HG03442 (cell line): Measurements from ENCODE around the gene USP15.

Experiments
- ATAC-seq: cut with Tn5 transposase; IDR thresholded peaks from one replicate; pipeline ENCODE4 v1.9.1; 2021; ENCODE audit warnings: mild to moderate bottlenecking, moderate library complexity; ENCODE audit not compliant: unreplicated experiment

The USP15 gene

DNA sequence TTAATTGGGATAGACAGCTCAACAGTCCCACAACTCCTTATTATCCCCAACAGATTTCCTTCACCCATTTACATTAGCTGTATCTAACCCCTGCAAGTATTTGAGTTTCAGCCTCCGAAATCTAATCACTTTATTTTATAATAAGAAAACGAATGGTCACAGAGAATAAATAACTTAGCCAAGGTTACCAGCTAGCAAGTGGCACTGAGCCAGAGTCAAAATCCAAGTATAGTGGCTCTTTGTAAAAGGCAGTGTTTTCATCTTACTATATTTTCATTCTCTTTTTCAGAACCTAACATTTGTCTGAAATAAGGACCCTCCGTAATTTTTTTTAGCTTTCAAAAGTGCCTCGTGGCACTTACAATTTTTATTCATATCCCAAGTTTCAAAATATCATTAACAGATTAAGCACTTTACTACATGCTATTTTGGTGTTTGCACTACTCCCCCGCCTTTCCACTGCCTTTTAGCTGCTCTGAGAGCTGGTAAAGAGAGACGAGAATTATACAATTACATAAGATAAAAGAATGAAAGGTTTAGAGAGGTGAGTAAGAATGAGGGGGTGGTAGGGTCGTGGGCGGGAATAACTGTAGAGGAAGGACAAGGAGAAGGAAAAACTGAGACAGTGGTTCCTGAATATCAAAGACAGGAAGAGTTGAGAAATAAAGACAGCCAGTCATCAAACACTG lies 3.7 kb upstream of the USP15 start:
- ATAC-seq = no peak

DNA sequence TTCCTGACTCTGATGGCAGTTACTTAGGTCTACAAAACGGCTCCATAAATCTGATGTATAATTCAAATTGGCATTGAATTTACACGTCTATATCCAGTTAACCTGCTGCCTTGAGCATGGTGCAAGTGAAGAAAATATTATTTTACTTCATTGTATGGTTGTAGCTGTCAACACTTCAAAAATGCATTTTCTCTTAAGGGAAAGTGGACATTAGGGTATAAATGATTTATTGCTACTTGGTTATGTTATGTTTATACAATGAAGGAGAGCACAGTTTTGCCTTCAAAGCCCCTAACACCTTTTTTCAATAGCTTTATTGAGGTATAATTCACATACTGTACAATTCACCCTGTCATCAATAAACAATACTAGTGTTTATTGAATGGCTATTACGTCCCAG lies 2.0 kb upstream of the USP15 start:
- ATAC-seq = no peak

DNA sequence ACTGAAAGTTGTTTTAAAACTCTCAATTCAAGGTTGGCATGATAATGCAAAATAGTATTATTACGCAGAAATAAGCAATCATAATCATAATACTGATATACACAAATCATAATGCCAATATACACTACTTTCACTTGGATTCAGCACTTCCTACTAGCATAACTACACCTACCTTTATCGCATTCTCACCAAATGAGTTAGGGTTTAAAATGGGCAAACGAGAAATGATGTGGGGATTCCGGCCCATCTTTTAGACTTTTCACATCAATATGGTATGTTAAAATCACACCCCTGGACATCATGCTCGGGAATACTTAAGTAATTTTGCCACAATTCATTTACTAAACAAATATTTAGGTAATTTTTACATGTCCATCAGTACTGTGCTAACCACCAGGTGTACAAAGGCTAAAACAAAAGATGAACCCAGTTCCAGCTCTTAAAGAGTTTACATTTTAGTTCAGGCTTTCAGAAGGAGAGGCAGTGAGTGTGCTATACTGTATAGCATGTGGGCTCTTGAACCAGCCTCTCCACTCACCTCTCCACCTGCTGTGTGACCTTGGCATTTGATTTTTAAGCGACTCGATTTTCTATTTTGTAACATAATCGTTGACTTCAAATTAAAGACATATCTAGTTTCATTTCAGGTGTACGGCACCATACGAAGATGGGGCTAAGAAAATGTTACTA lies 1.1 kb upstream of the USP15 start:
- no peak for ATAC-seq

DNA sequence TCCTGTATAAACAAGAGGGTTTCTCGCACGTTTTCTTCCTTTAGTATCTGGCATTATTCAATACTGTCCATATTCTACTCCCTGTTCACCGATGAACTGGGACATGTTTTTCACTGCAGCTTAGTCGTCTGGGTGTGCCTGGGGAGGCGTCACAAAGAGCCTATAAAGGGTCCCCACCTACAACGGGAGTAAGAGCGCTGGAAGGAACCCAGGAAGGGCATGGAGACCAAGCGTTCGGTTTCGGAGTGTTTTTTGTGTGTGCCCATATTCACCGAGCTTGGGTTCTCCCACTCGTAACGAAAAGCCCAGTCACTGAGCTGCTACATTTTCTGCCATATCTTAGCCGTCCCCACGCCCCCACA lies 592 bp upstream of the USP15 start:
- peak; percentile 8 for ATAC-seq

DNA sequence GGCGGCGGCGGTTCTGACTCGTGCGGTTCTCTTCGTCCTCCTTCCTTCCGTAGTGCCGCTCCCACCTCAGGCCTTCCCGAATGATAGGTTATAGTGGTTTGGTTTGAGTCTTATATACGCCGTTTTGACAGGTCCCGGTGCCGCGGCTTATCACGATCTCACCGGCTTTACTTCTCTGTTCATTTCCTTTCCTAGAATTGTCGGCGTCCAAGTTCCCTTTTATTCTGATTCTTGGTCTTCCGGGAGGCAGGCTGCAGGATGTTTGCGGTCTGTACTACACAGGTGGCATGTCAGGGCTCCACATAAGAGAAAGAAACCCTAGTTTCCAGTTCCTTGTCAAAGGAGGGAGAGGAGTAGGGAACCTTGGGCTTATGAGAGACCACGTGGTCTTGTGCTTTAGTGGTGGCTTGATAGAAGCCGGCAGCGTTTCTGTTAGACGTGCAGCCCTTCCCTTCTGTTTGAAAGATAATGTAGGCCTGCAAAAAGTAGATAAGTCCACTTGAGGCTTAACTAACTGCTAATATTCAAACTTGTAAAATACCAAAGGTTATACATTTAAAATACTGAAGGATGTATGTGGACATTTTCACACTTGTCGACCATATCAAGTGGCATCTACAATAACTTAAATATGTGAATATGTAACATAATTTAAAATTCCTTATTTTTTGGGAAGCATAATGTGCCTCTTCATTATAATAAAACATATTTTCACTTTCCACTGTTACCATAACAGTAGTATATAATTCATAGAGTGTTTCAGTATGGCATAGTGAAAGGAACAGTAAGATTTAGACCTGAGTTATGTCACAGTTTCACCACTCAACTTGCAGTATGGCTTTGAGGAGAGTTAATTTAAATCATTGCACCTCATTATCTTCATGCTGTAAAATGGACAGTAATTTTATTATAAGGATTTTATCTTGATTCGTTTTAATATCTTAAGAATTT lies 804 bp downstream of the USP15 start:
- ATAC-seq = peak; percentile 38

DNA sequence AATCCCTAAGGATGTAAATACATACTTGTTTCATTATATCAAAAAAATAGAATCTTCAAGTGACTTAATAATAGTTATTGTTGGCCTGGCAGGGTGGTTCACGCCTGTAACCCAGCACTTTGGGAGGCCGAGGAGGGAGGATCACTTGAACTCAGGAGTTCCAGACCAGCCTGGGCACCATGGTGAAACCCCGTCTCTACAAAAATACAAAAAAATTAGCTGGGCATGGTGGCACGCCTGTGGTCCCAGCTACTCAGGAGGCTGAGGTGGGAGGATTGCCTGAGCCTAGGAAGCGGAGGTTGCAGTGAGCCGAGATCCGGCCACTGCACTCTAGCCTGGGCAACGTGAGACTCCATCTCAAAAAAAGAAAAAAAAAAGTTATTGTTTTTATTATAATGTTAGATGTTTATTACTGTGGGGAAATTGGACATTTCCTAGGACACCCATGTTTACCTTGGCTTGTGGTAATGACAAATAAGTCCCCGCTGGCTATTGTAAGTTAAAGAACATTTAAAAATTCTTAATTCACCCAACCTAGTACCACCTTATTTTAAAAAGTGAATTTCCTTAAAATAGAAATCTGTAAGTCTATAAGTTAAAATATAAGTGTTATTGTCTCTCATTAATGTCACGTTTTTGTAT lies 1.8 kb downstream of the USP15 start:
- no peak for ATAC-seq

DNA sequence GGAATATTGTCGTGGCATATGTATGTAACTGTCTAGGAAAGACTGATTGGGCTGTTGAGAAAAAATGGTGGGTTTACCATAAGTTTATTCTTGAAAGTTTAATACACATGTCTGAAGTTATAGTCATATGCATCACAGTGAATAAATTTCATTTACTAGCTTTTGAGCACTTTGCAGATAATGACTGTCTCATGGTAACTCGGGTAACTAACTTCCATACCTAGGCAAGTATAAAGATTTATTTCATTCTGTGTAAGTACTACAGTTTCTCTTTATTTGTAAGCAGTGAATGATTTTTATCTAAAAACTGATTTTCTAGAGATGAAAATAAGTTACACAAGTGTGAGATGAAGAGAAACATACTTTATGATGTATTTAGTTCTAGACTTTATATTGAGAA lies 3.0 kb downstream of the USP15 start:
- no peak for ATAC-seq

DNA sequence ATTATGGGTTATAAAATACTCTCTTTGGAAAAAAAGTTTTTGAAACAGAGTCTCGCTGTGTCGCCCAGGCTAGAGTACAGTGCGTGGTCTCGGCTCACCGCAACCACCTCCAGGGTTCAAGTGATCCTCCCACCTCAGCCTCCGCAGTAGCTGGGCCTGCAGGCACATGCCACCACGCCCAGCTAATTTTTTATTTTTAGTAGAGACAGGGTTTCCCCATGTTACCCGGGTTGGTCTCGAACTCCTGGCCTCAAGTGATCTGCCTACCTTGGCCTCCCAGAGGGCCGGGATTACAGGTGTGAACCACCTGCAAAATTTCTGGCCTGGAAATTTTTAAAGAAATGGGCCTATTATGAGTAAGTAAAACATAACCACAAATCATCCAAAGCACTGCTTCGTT lies 3.8 kb downstream of the USP15 start:
- ATAC-seq = no peak

DNA sequence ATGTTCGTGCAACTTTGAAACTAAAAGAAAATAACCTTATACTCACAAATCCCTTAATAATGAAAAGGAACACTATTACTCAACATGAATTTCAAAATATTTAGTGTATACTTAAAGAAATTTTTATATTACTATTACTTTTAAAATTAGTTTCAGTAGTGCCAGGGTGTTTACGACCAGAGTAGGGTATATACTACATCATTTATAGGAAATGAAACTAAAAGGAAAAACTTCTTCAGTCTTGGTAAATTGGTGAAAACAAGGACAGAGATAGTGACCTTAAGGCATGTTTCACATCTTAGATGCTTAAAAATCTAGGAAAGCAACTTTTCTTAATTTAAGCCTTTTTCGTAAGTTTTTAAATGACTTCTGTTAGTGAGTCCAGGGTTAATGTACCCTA lies 4.5 kb downstream of the USP15 start:
- no peak for ATAC-seq

DNA sequence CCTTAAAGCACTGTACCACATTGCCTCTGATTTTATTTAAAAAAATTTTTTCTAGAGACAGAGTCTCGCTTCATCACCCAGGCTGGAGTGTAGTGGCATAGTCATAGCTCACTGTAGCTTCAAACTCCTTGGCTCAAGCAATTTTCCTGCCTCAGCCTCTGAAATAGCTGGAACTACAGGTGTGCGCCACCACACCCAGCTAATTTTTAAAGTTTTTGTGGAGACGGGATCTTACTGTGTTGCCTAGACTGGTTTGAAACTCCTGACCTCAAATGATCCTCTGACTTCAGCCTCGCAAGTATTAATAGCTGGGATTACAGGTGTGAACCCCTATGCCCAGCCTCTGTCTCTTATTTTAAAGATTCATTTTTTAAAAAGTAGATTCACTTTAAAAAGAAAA lies 5.3 kb downstream of the USP15 start:
- no peak for ATAC-seq

DNA sequence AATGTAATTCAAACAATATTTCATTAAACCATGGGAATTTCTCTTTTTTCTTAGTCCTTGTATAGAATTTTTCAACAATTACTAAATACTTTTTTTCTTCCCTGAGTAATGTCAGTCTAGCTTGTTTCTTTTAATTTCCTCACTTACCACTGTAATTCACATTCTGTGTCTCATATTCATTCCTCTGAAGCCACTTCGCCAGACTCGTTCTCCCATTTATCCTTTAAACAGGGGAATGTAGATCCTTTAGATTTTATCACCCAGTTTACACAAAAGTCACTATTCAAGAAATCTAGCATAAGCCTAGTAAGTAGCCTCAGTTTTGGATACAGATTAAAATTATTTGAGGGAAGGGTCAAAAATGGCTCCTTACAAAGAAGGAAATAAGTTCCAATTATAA lies 6.8 kb downstream of the USP15 start:
- no peak for ATAC-seq

DNA sequence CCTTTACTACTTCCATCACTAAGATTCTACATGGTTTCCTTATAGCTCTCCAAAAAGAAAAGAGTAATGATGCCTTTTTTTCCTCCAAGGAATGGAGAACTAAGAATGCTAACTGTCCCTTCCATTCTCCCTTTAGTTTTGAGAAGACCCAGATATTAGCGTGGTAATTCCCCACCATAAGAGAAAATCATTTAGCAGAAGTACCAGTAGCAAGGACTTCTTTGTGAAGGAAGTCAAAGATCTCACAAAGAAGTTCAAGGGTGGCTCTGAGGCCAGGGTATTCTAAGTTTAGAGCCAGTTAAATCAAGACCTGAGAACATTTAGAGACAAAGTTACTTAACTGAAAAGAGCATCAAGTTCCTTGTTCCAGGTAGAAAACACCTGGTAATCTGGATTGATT lies 7.3 kb downstream of the USP15 start:
- ATAC-seq = peak; percentile 41

DNA sequence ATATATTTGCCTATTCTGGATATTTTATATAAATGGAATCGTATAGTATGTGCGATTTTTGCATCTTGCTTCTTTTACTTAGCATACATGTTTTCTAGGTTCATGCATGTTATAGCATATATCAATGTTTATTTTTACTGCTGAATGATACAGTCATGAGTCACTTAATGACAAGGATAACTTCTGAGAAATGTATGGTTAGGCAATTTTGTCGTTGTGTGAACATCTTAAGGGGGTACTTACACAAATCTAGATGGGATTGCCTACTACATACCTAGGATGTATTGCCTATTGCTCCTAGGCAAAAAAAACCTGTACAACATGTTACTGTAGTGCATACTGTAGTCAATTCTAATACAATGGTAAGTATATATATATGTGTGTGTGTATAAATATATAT lies 8.8 kb downstream of the USP15 start:
- ATAC-seq = no peak

DNA sequence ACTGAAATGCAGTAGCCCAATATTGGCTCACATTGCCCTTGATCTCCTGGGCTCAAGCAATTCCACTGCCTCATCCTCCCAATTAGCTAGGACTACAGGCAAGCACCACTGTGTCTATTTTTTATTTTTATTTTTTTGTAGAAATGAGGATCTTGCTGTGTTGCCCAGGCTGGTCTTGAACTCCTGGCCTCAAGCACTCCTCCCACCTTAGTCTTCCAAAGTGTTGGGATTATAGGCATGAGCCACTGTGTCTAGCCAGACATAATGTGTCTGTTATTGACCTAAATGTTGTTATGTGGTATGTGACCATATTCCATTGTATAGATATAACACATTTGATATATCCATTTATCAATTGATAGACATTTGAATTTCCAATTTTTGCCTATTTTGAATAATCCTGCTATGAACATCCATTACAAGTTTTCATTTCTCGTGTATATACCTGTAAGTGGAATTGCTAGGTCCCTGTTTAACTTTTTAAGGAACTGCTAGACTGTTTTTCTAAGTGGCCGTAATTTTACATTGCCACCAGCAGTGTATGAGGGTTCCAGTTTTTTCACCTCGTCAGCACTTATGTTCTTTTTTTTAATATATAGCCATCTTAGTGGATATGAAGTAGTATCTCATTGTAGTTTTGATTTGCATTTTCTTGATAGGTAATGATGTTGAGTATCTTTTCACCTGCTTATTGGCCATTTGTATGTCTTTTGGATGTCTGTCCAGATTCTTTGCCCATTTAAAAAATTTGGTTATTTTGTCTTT lies 9.4 kb downstream of the USP15 start:
- ATAC-seq = no peak

DNA sequence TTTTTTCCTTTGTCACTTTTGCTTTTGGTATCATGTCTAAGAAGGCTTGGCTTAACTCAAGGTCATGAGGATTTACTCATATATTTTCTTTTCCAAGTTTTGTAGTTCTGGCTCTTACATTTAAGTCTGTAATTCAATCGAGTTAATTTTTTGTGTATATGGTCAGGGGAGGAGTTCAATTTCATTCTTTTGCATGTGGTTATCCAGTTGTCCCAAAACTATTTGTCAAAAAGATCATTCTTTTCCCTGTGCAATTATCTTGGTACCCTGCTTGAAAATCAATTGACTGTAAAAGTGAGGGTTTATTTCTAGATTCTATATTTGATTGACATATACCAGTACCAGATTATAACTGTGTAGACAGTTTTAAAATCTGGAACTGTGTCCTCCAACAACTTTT lies 10.2 kb downstream of the USP15 start:
- ATAC-seq = no peak

DNA sequence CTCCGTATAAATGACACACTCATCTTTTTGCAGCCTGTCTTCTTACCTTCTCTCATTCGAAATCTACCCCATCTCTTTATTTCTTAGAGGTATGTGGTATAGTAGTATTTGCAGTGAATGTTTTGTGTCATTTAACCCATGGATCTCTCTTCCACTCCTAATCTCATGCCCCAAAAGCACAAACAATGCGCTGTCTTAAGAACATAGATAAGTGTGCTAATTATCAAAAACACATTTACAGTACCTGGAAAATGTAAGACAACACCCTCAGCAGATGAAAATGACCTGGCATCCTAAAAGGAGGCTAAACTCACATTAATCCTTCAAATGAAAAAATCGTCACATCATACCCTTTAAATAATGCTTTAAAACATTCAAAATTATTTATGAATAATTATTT lies 10.7 kb downstream of the USP15 start:
- no peak for ATAC-seq

DNA sequence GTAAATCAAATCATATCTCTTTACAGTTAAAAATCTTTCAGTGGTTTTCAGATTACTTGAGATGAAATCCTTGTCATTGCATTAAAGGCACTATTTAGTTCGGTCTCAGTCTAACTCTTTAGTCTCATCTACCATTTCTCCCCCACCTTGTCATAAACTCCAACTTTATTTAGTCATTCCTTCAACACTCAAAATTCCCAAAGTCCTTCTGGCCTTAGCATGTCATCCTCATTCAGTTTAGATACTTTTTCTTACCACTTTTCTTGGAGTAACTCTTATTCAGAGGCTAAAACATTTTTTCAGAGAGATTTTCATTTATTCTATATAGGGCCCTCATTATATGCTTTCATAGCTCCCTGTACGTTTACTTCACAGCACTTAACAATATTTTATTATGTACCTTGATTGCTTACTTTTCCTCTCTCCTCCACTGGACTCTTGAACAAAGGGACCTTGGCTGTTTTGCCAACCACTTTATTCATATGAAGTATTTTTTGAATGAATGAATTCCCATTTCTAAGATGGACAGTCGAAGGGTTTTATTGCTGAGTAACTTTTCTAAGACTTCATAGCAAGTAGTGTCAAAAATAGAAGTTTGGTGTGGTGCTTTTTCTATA lies 12.8 kb downstream of the USP15 start:
- no peak for ATAC-seq

DNA sequence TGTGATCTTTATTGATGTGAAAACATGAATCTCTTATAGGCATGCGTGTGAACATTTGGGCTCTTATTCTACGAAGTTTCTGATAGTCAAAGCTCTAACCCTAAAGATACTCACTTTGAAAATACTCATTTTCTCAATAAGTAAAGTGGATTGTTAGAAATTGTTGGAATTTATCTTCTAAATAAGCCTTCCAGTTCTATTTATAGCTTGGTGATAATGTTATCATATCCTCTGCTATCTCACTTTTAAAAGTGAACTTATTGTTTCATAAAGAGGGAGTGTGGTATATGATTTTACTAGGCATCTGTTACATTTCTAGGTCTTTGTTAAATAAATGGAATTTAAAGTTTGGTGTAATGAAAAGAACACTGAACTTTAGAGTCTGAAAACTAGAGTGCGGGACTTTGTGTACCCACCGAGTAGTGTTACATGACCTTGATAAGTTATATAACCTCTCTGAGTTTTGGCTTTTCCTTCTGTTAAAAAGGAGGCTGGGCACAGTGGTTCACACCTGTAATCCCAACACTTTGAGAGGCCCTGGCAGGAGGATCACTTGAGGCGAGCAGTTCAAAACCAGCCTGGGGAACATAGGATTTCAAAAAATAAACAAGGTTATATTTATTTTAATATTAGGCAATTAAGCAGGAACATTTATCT lies 13.6 kb downstream of the USP15 start:
- no peak for ATAC-seq

DNA sequence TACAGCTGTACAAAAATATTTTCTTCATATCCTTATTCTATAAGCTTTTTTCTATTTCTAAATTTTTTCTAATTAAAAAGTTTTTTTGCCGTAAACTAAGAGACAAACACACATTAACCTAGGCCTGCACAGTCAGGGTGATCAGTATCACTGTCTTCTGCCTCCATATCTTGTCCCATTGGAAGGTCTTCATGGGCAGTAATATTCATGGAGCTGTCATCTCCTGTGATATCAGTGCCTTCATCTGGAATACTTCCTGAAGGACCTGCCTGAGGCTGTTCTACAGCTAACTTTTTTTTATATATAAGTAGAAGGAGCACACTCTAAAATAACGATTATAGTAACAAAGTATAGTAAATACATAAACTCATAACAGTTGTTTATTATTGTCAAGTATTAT lies 17.8 kb downstream of the USP15 start:
- ATAC-seq = no peak

DNA sequence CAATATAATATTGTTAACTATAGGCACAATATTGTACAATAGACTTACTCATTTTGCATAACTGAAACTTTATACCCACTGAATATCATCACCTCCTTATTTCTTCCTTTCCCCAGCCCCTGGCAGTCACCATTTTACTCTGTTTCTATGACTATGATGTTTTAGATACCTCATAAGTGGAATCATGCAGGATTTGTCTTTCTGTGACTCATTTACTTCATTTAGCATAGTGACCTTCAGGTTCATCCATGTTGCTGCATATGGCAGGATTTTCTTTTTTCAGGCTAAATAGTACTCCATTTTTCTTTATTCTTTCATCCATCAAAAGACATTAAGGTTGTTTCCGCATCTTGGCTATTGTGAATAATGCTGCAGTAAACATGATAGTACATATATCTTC lies 18.9 kb downstream of the USP15 start:
- no peak for ATAC-seq
